Suppressor macrophage (primary cell): ENCODE measurements around the gene ICA1.

Source experiments
- DNase-seq, 4 experiments: peaks; one replicate each; pipeline ENCODE4 v3.0.0-alpha.2; 2020 to 2022

Gene ICA1

GRCh38 chr7:8197994-8198698, 63.8 kb downstream of the ICA1 start:
- DNase-seq: no peak

- no peak for DNase-seq
Observed at GRCh38 chr7:8192897-8193296, 69.1 kb downstream of the ICA1 start.

GRCh38 chr7:8190119-8190895, 71.7 kb downstream of the ICA1 start:
- peak; percentile 75 to 86 (median 76) for DNase-seq

- DNase-seq: no peak
Observed at GRCh38 chr7:8189625-8190024, 72.3 kb downstream of the ICA1 start.

- peak; percentile 33 to 78 (median 61) for DNase-seq
Observed at GRCh38 chr7:8185926-8186683, 75.9 kb downstream of the ICA1 start.

- no peak for DNase-seq
Observed at GRCh38 chr7:8184221-8184620, 77.7 kb downstream of the ICA1 start.

- peak in 3 of 4 experiments; percentile 34 to 69 (median 59) for DNase-seq
Observed at GRCh38 chr7:8179486-8179885, 82.5 kb downstream of the ICA1 start.

- peak in 3 of 4 experiments; percentile 21 to 76 (median 75) for DNase-seq
Observed at GRCh38 chr7:8178353-8178752, 83.6 kb downstream of the ICA1 start.

- DNase-seq: peak; percentile 58 to 91 (median 81)
Observed at GRCh38 chr7:8177109-8177933, 84.6 kb downstream of the ICA1 start.

GRCh38 chr7:8176370-8177081, 85.4 kb downstream of the ICA1 start:
- peak; percentile 81 to 91 (median 86) for DNase-seq

GRCh38 chr7:8175929-8176369, 86.0 kb downstream of the ICA1 start:
- no peak for DNase-seq

GRCh38 chr7:8172372-8173354, 89.3 kb downstream of the ICA1 start:
- peak in 2 of 4 experiments; percentile 41 to 49 for DNase-seq

GRCh38 chr7:8169171-8169570, 92.8 kb downstream of the ICA1 start:
- DNase-seq: no peak

GRCh38 chr7:8168336-8168735, 93.6 kb downstream of the ICA1 start:
- no peak for DNase-seq

GRCh38 chr7:8165150-8165549, 96.8 kb downstream of the ICA1 start:
- DNase-seq: no peak

- no peak for DNase-seq
Observed at GRCh38 chr7:8162181-8162580, 99.8 kb downstream of the ICA1 start.

GRCh38 chr7:8161364-8161828, 100.6 kb downstream of the ICA1 start:
- peak in 3 of 4 experiments; percentile 16 to 30 (median 23) for DNase-seq

GRCh38 chr7:8160779-8161345, 101.1 kb downstream of the ICA1 start:
- DNase-seq: no peak

GRCh38 chr7:8160250-8160649, 101.7 kb downstream of the ICA1 start:
- DNase-seq: no peak

- DNase-seq: no peak
Observed at GRCh38 chr7:8159595-8159994, 102.4 kb downstream of the ICA1 start.
